K562 (cell line): ENCODE results near the gene RHD. TPM values are rescaled to one million over a fixed set of nuclear protein-coding genes. Genes with fewer than 3 reads are reported as not detected.

Source experiments
- ATAC-seq: fragments of 200-7000 bp; cut with Tn5 transposase; 3 replicates; pipeline ENCODE4 v1.9.1; 2020; ENCODE audit warnings: moderate library complexity
- BruUV-seq: library from RNA; stranded (reverse); fragments of 400-500 nt; replicated peaks from 2 replicates; lab custom pipeline; 2021; lab: Mats Ljungman, UMichigan
- CTCF ChIA-PET: fragments of 300-600 bp; formaldehyde crosslinking; extraction: SDS; loops from one replicate; lab custom pipeline; 2021; ENCODE audit warnings: low intra/inter-chr PET ratio; lab: Yijun Ruan, JAX
- POLR2A ChIA-PET: fragments of 300-600, 350-650 bp; sonication (Branson Sonifier 250); formaldehyde crosslinking; extraction: SDS; loops from one replicate; lab custom pipeline; 2021; ENCODE audit warnings: antibody characterized with exemption, inconsistent platforms; lab: Yijun Ruan, JAX
- DNase-seq, 4 experiments: peaks; one replicate each; pipeline versions ENCODE4 v3.0.0 to v3.0.0-alpha.2; 2011 to 2018; ENCODE audit warnings: low spot score in 3 of 4, mixed read lengths in 3 of 4; ENCODE audit errors: extremely low read depth in 1 of 4
- FAIRE-seq: peaks from 2 replicates; lab custom pipeline; 2011; peaks lifted over from hg19 to GRCh38; lab: Jason Lieb, UNC
- H2AFZ ChIP-seq: 2 replicates; pipeline ENCODE4 v1.6.0; 2011; ENCODE audit warnings: low read depth, low read length, control low read depth, inconsistent platforms
- H3K27ac ChIP-seq: fragments of 200-600 bp; 3 replicates; pipeline ENCODE4 v1.8.0; 2011; ENCODE audit warnings: low read depth, mild to moderate bottlenecking, control low read depth, inconsistent platforms, low read length, moderate library complexity, mixed read lengths; ENCODE audit errors: extremely low read depth
- H3K27me3 ChIP-seq, 2 experiments: fragments of 300-600 bp in 1 of 2; 2 replicates in 1 of 2; 3 replicates in 1 of 2; pipeline versions ENCODE4 v1.6.0 to v1.8.0; 2011; ENCODE audit warnings: inconsistent platforms in 2 of 2, low read length in 2 of 2, mild to moderate bottlenecking in 1 of 2, mixed read lengths in 1 of 2, moderate library complexity in 1 of 2; ENCODE audit not compliant: control insufficient read depth in 2 of 2, insufficient read depth in 2 of 2
- H3K36me3 ChIP-seq: fragments of 300-600 bp; 3 replicates; pipeline ENCODE4 v1.8.0; 2011; ENCODE audit warnings: mild to moderate bottlenecking, low read length, inconsistent platforms; ENCODE audit not compliant: control insufficient read depth, insufficient read depth
- H3K4me1 ChIP-seq, 2 experiments: fragments of 200-600 bp in 1 of 2; replicated peaks in 1 of 2; 2 replicates in 1 of 2; 3 replicates in 1 of 2; pipeline versions ENCODE4 v1.5.1 to v1.8.0; 2011; ENCODE audit warnings: inconsistent platforms in 2 of 2, low read length in 2 of 2, mild to moderate bottlenecking in 1 of 2, mixed read lengths in 1 of 2, moderate library complexity in 1 of 2; ENCODE audit not compliant: control insufficient read depth in 2 of 2, insufficient read depth in 2 of 2
- H3K4me2 ChIP-seq: 2 replicates; pipeline ENCODE4 v1.6.1; 2011; ENCODE audit warnings: low read length, control low read depth, inconsistent platforms, mixed read lengths; ENCODE audit not compliant: insufficient read depth
- H3K4me3 ChIP-seq: fragments of 200-600 bp; sonication (generic), shearing (Covaris generic); 2 replicates; pipeline ENCODE4 v1.5.1; 2016; ENCODE audit warnings: control low read depth, inconsistent platforms
- H3K79me2 ChIP-seq: fragments of 200-600 bp; 3 replicates; pipeline ENCODE4 v1.8.0; 2011; ENCODE audit warnings: low read length, inconsistent platforms; ENCODE audit not compliant: control insufficient read depth, insufficient read depth
- H3K9ac ChIP-seq, 2 experiments: 2 replicates each; pipeline versions ENCODE4 v1.6.0 to v1.6.1; 2011; ENCODE audit warnings: low read depth in 2 of 2, low read length in 2 of 2, control low read depth in 1 of 2, inconsistent platforms in 1 of 2, mild to moderate bottlenecking in 1 of 2, mixed read lengths in 1 of 2; ENCODE audit not compliant: insufficient read depth in 1 of 2
- H3K9me1 ChIP-seq: one replicate; pipeline ENCODE4 v1.6.0; 2011; ENCODE audit warnings: inconsistent platforms, mild to moderate bottlenecking, low read length, moderate library complexity; ENCODE audit not compliant: control insufficient read depth, insufficient read depth
- H3K9me3 ChIP-seq: replicated peaks from 2 replicates; pipeline ENCODE4 v1.5.1; 2011; ENCODE audit warnings: low read depth, low read length, inconsistent platforms; ENCODE audit not compliant: control insufficient read depth, insufficient read depth
- H4K20me1 ChIP-seq: replicated peaks from 2 replicates; pipeline ENCODE4 v1.6.1; 2011; ENCODE audit warnings: low read length, inconsistent platforms, mixed read lengths; ENCODE audit not compliant: control insufficient read depth, insufficient read depth
- CTCF ChIP-seq, 3 experiments: IDR thresholded peaks in 2 of 3; conservative IDR thresholded peaks in 1 of 3; 2 replicates each; pipeline ENCODE4 v1.5.1; 2011 to 2012; ENCODE audit warnings: low read length in 3 of 3, mild to moderate bottlenecking in 3 of 3, control low read depth in 2 of 3, improper control_type of control experiment in 1 of 3, inconsistent platforms in 1 of 3, low read depth in 1 of 3, mixed read lengths in 1 of 3, moderate library complexity in 1 of 3; ENCODE audit not compliant: insufficient read depth in 2 of 3
- ETS1 ChIP-seq: conservative IDR thresholded peaks from 2 replicates; pipeline ENCODE4 v1.6.1; 2011; ENCODE audit warnings: low read depth, mild to moderate bottlenecking, low read length; ENCODE audit not compliant: control insufficient read depth
- LEF1 ChIP-seq: fragments of 450-650 bp; IDR thresholded peaks from 2 replicates; pipeline ENCODE4 v1.6.1; 2016; ENCODE audit warnings: mild to moderate bottlenecking
- RAD21 ChIP-seq, 2 experiments: fragments of 250-450 bp in 1 of 2; fragments of 450-650 bp in 1 of 2; sonication (Bioruptor Pico) in 1 of 2; formaldehyde crosslinking in 1 of 2; IDR thresholded peaks in 1 of 2; conservative IDR thresholded peaks in 1 of 2; 2 replicates each; pipeline versions ENCODE4 v1.4.0 to v1.8.0; 2020 to 2022; ENCODE audit warnings: mild to moderate bottlenecking in 2 of 2, moderate library complexity in 1 of 2
- ZKSCAN1 ChIP-seq: fragments of 150-350 bp; IDR thresholded peaks from 2 replicates; pipeline ENCODE4 v1.6.1; 2016; ENCODE audit warnings: low read depth, low read length
- ZNF12 ChIP-seq: sonication (generic); formaldehyde crosslinking; IDR thresholded peaks from 2 replicates; pipeline ENCODE4 v1.4.0; 2020; ENCODE audit warnings: mild to moderate bottlenecking, missing genetic modification reagents
- WGBS: fragments of 100-300 bp; shearing (Covaris generic); methylation state at CpG from one replicate; pipeline ENCODE4 v1.1.6; 2016; ENCODE audit warnings: low coverage, mixed read lengths; ENCODE audit not compliant: insufficient coverage; ENCODE audit errors: missing lambda C conversion rate; 5-methylcytosine and 5-hydroxymethylcytosine counted together
- in situ Hi-C: fragments of 300-500 bp; cut with MboI; formaldehyde crosslinking; loops from 4 replicates; pipeline ENCODE4 v1.15.0; 2018; ENCODE audit warnings: inconsistent platforms, mixed read lengths
- intact Hi-C: fragments of 100-400 bp; cut with micrococcal nuclease; formaldehyde crosslinking; loops from 2 replicates; pipeline ENCODE4 v1.14.2; 2022
- polyA plus RNA-seq, 8 experiments: library from polyadenylated mRNA; depleted of rRNA in 4 of 8; stranded (reverse) in 5 of 8; unstranded in 3 of 8; fragments of >200 nt; fragmentation: Nextera tagmentation in 2 of 8; fragmentation: Illumina TruSeq in 1 of 8; extraction: Ambion mirVana in 2 of 8; extraction: Trizol in 1 of 8; gene quantifications; 2 replicates each; pipeline versions ENCODE4 v1.2.1 to v1.2.3, GENCODE V29; 2011 to 2014; ENCODE audit warnings: inconsistent platforms in 1 of 8, missing spikeins in 1 of 8
- total RNA-seq, 7 experiments: library from RNA; depleted of rRNA in 6 of 7; stranded (reverse); fragments of >200 nt in 6 of 7; fragmentation: Illumina TruSeq in 2 of 7; extraction: Trizol in 2 of 7; gene quantifications; 2 replicates each; pipeline versions ENCODE4 v1.2.1 to v1.2.3, GENCODE V29; 2011 to 2021; ENCODE audit warnings: low replicate concordance in 1 of 7

RHD gene
- total and polyA plus RNA-seq, 9 of the 15 experiments (the other 6 are each of a cell fraction or from before 2014, with no cell fraction given): 8.8 to 32.4 (median 15.0) TPM

GRCh38 chr1:25369241-25369640, 96.9 kb downstream of the RHD start:
- no peak overlapping the region for H2AFZ ChIP-seq
- WGBS: 45% methylated on average over 4 of the region's 4 CpGs
- TF ChIP-seq CTCF (IDR thresholded peaks at IDR 0.05 in 2 of 3, conservative IDR thresholded peaks at IDR 0.05 in 1 of 3; ENCODE audit: insufficient read depth in 2 of 3, low read depth in 1 of 3, low read length in 3 of 3) (peak in 2 of 3 experiments; percentile 21 to 34; a peak in 3 of 6 replicates), LEF1 (no peak), ZKSCAN1 (no peak), ZNF12 (peak; percentile 18; the same call in 1 of the 2 replicates), ETS1 (0 out of 2 replicates have a peak, but pooled peaks have one; percentile 23), RAD21 (CRISPR knock-in tag; conservative IDR thresholded peaks at IDR 0.05 in 1 of 2, IDR thresholded peaks at IDR 0.05 in 1 of 2) (peak in 1 of 2 experiments; percentile 25; a peak in 1 of 4 replicates)
- H3K27me3 ChIP-seq: no peaks in the 10 kb centered on the region
- peak; percentile 82 for ATAC-seq
- DNase-seq: peak; percentile 24 to 60 (median 34)
- peak overlapping the region in 1 of 2 experiments; percentile 47; a peak in 2 of 4 replicates for H3K9ac ChIP-seq
- H3K27ac ChIP-seq: no peak overlapping the region
- peaks cover 14 to 16% of the 10 kb centered on the region in 2 experiments for H3K4me1 ChIP-seq
- BruUV-seq: no TSS peak
- intact Hi-C loops (no loop called here), in situ Hi-C loops (no loop called here)
- H4K20me1 ChIP-seq: no peaks in the 10 kb centered on the region
- H3K4me3 ChIP-seq: no peak overlapping the region
- H3K4me2 ChIP-seq: peak overlapping the region; percentile 8; the same call in 1 of the 2 replicates
- H3K9me3 ChIP-seq: no peaks in the 10 kb centered on the region
- ChIA-PET CTCF (no interaction called here), POLR2A (interaction anchor here (0.5 to 1.1 kb wide), 4 partner anchors 30 to 206 kb away, joined by 3 to 8 read pairs (median 4); no protein-coding TSS in a partner anchor)
- H3K79me2 ChIP-seq: no peaks in the 10 kb centered on the region
- no peaks in the 10 kb centered on the region for H3K9me1 ChIP-seq
- FAIRE-seq: no peak
- no peaks in the 10 kb centered on the region for H3K36me3 ChIP-seq
